Caco-2 (cell line): ENCODE measurements around the gene SERGEF. TPM values are rescaled to one million over a fixed set of nuclear protein-coding genes. Genes with fewer than 3 reads are reported as not detected.
A peak's percentile ranks its signal among the peaks of the same experiment; 100 is the strongest.

Experiments
- BruUV-seq: library from RNA; stranded (reverse); fragments of 400-500 nt; replicated peaks from 2 replicates; lab custom pipeline; 2021; lab: Mats Ljungman, UMichigan
- CTCF ChIA-PET: fragments of 300-600 bp; sonication (Branson Sonifier 250); formaldehyde crosslinking; loops from one replicate; lab custom pipeline; 2022; ENCODE audit warnings: antibody characterized with exemption; lab: Charles Lee
- POLR2A ChIA-PET: fragments of 300-600 bp; sonication (Branson Sonifier 250); formaldehyde crosslinking; loops from one replicate; lab custom pipeline; 2022; ENCODE audit warnings: antibody characterized with exemption; lab: Charles Lee
- DNase-seq, 2 experiments: peaks; one replicate each; pipeline versions ENCODE4 v3.0.0 to v3.0.0-alpha.2; 2020 to 2022
- H3K27me3 ChIP-seq: replicated peaks from 2 replicates; pipeline ENCODE4 v1.6.0; 2011; ENCODE audit warnings: low read length; ENCODE audit not compliant: control insufficient read depth, insufficient read depth
- H3K36me3 ChIP-seq: 2 replicates; pipeline ENCODE4 v1.5.1; 2011; ENCODE audit warnings: low read length; ENCODE audit not compliant: control insufficient read depth, insufficient read depth
- H3K4me1 ChIP-seq: fragments of 250-450 bp; sonication (Bioruptor Pico); 2 replicates; pipeline ENCODE4 v1.5.1; 2020; ENCODE audit warnings: mild to moderate bottlenecking
- H3K4me3 ChIP-seq: 2 replicates; pipeline ENCODE4 v1.5.1; 2011; ENCODE audit warnings: low read depth, mild to moderate bottlenecking, control low read depth, low read length
- H3K9me3 ChIP-seq: fragments of 250-450 bp; sonication (Bioruptor Pico); 2 replicates; pipeline ENCODE4 v1.5.1; 2020; ENCODE audit warnings: mild to moderate bottlenecking, moderate library complexity
- H3K27ac Mint-ChIP-seq: one replicate; pipeline ENCODE4 v1.8.0; 2022; ENCODE audit warnings: mixed read lengths; ENCODE audit not compliant: unreplicated experiment
- H3K27me3 Mint-ChIP-seq: one replicate; pipeline ENCODE4 v1.8.0; 2022; ENCODE audit warnings: mixed read lengths; ENCODE audit not compliant: insufficient read depth, unreplicated experiment
- H3K36me3 Mint-ChIP-seq: one replicate; pipeline ENCODE4 v1.8.0; 2022; ENCODE audit warnings: mild to moderate bottlenecking, mixed read lengths; ENCODE audit not compliant: insufficient read depth, unreplicated experiment
- H3K4me1 Mint-ChIP-seq: one replicate; pipeline ENCODE4 v1.8.0; 2022; ENCODE audit warnings: low read depth, mixed read lengths; ENCODE audit not compliant: unreplicated experiment
- H3K4me3 Mint-ChIP-seq: one replicate; pipeline ENCODE4 v1.8.0; 2022; ENCODE audit warnings: mild to moderate bottlenecking, moderate library complexity, mixed read lengths; ENCODE audit not compliant: unreplicated experiment
- H3K9me3 Mint-ChIP-seq: one replicate; pipeline ENCODE4 v1.8.0; 2022; ENCODE audit warnings: mixed read lengths; ENCODE audit not compliant: unreplicated experiment
- intact Hi-C: fragments of 100-400 bp; cut with micrococcal nuclease; formaldehyde crosslinking; loops from one replicate; pipeline ENCODE4 v1.10.0; 2022; ENCODE audit not compliant: unreplicated experiment
- total RNA-seq: library from RNA; stranded (reverse); gene quantifications from 2 replicates; pipeline ENCODE4 v1.2.3, GENCODE V29; 2022
- TF ChIP-seq, protein P1 (sequence below), 2 experiments: fragments of 200-600 bp in 1 of 2; IDR thresholded peaks; 1 replicate in 1 of 2; 2 replicates in 1 of 2; pipeline versions ENCODE4 v1.5.1 to v1.8.0; 2011 to 2022; ENCODE audit warnings: antibody characterized with exemption in 1 of 2, control low read depth in 1 of 2, inconsistent platforms in 1 of 2, low read depth in 1 of 2, low read length in 1 of 2, mild to moderate bottlenecking in 1 of 2, moderate library complexity in 1 of 2; ENCODE audit not compliant: insufficient read depth in 1 of 2, severe bottlenecking in 1 of 2, unreplicated experiment in 1 of 2

SERGEF gene
- total RNA-seq, 1 experiment from 2014 or later: 17.5 TPM

GRCh38 chr11:17760102-17761029 lies 252.5 kb downstream of the SERGEF start:
- Mint-ChIP-seq H3K27ac (no peak overlapping the region), H3K27me3 (peaks cover 10% of the 10 kb centered on the region), H3K4me1 (no peaks in the 10 kb centered on the region), H3K4me3 (no peak overlapping the region), H3K9me3 (no peaks in the 10 kb centered on the region), H3K36me3 (no peaks in the 10 kb centered on the region)
- TF ChIP-seq, protein P1, sequence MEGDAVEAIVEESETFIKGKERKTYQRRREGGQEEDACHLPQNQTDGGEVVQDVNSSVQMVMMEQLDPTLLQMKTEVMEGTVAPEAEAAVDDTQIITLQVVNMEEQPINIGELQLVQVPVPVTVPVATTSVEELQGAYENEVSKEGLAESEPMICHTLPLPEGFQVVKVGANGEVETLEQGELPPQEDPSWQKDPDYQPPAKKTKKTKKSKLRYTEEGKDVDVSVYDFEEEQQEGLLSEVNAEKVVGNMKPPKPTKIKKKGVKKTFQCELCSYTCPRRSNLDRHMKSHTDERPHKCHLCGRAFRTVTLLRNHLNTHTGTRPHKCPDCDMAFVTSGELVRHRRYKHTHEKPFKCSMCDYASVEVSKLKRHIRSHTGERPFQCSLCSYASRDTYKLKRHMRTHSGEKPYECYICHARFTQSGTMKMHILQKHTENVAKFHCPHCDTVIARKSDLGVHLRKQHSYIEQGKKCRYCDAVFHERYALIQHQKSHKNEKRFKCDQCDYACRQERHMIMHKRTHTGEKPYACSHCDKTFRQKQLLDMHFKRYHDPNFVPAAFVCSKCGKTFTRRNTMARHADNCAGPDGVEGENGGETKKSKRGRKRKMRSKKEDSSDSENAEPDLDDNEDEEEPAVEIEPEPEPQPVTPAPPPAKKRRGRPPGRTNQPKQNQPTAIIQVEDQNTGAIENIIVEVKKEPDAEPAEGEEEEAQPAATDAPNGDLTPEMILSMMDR (IDR thresholded peaks at IDR 0.05; ENCODE audit: insufficient read depth in 1 of 2, low read depth in 1 of 2, low read length in 1 of 2, severe bottlenecking in 1 of 2, unreplicated experiment in 1 of 2): peak; percentile 78 to 87
- BruUV-seq: no TSS peak
- CTCF ChIA-PET: interaction anchor here (0.6 to 2.0 kb wide), 5 partner anchors 25 to 218 kb away, joined by 3 to 11 read pairs (median 4); partner anchors contain the start of gene KCNC1
- POLR2A ChIA-PET: interaction anchor here (0.5 kb wide), 1 partner anchor 634 kb away, joined by 4 read pairs; the partner anchor contains the start of gene LDHA
- H3K27me3 ChIP-seq: no peaks in the 10 kb centered on the region
- no peaks in the 10 kb centered on the region for H3K9me3 ChIP-seq
- intact Hi-C loops: loop anchor here (1.0 kb wide), 5 partner anchors 67 to 218 kb away; no protein-coding TSS in a partner anchor
- no peaks in the 10 kb centered on the region for H3K4me1 ChIP-seq
- H3K4me3 ChIP-seq: no peak overlapping the region
- DNase-seq: peak; percentile 68 to 75
- H3K36me3 ChIP-seq: no peaks in the 10 kb centered on the region

- BruUV-seq: no TSS peak
- intact Hi-C loops: no loop called here
- Mint-ChIP-seq H3K27me3 (peaks cover 21% of the 10 kb centered on the region), H3K4me3 (no peak overlapping the region), H3K27ac (no peak overlapping the region), H3K4me1 (no peaks in the 10 kb centered on the region), H3K36me3 (no peaks in the 10 kb centered on the region), H3K9me3 (no peaks in the 10 kb centered on the region)
- ChIA-PET POLR2A (no interaction called here), CTCF (interaction anchor here (0.6 to 1.4 kb wide), 2 partner anchors 25 to 109 kb away, joined by 4 read pairs; no protein-coding TSS in a partner anchor)
- no peaks in the 10 kb centered on the region for H3K4me1 ChIP-seq
- H3K27me3 ChIP-seq: no peaks in the 10 kb centered on the region
- no peak for DNase-seq
- no peaks in the 10 kb centered on the region for H3K9me3 ChIP-seq
- no peak overlapping the region for H3K4me3 ChIP-seq
- no peaks in the 10 kb centered on the region for H3K36me3 ChIP-seq
- TF ChIP-seq, protein P1 (IDR thresholded peaks at IDR 0.05; ENCODE audit: insufficient read depth in 1 of 2, low read depth in 1 of 2, low read length in 1 of 2, severe bottlenecking in 1 of 2, unreplicated experiment in 1 of 2): no peak
These were observed 257.0 kb downstream of the SERGEF start for GRCh38 chr11:17755891-17756290.

DNA sequence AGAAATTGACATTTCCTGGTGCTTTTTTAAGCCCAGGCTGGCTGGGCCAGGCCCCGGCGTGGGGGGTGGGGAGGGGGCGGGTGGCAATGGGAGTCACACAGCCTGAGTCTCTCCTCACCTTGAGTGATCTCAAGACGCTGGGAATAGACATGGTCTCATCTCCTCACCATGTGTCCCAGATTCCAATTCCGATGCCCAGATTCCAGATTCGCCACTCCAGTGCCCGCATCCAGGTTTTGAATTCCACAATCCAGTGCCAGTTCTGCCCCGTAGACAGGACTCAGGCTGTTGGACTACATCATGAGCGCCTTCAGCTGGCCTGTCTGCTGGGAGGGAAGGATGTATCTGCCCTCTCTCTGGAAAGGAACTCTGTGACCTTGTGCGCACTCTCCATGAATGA lies 259.2 kb downstream of the SERGEF start:
- no peaks in the 10 kb centered on the region for H3K27me3 ChIP-seq
- H3K4me1 ChIP-seq: no peaks in the 10 kb centered on the region
- POLR2A ChIA-PET: no interaction called here
- no peak overlapping the region for H3K4me3 Mint-ChIP-seq
- TF ChIP-seq, protein P1 (IDR thresholded peaks at IDR 0.05; ENCODE audit: insufficient read depth in 1 of 2, low read depth in 1 of 2, low read length in 1 of 2, severe bottlenecking in 1 of 2, unreplicated experiment in 1 of 2): no peak
- DNase-seq: no peak
- CTCF ChIA-PET: no interaction called here
- no peak overlapping the region for H3K27ac Mint-ChIP-seq
- no peaks in the 10 kb centered on the region for H3K4me1 Mint-ChIP-seq
- no peaks in the 10 kb centered on the region for H3K36me3 Mint-ChIP-seq
- no peaks in the 10 kb centered on the region for H3K36me3 ChIP-seq
- H3K9me3 ChIP-seq: no peaks in the 10 kb centered on the region
- intact Hi-C loops: no loop called here
- BruUV-seq: no TSS peak
- H3K27me3 Mint-ChIP-seq: peaks cover 21% of the 10 kb centered on the region
- H3K9me3 Mint-ChIP-seq: no peaks in the 10 kb centered on the region
- H3K4me3 ChIP-seq: no peak overlapping the region
